SJCRH30 (cell line): ENCODE measurements around the gene FOXA2. TPM values are rescaled to one million over a fixed set of nuclear protein-coding genes. Genes with fewer than 3 reads are reported as not detected.
"Not testable (repeated sequence)": the region's sequence is repeated elsewhere in the genome, so short reads cannot be mapped to it uniquely, and the experiment has no call there.

Experiments used
- DNase-seq, 2 experiments: peaks; one replicate each; pipeline ENCODE4 v3.0.0-alpha.2; 2015 to 2020
- H3K27ac ChIP-seq: fragments of 250-450 bp; sonication (Bioruptor Pico); 2 replicates; pipeline ENCODE4 v1.5.1; 2020; ENCODE audit warnings: mild to moderate bottlenecking, moderate library complexity
- H3K27me3 ChIP-seq: fragments of 250-450 bp; sonication (Bioruptor Pico); 2 replicates; pipeline ENCODE4 v1.5.1; 2020; ENCODE audit warnings: mild to moderate bottlenecking, moderate library complexity
- H3K36me3 ChIP-seq: fragments of 250-450 bp; sonication (Bioruptor Pico); 2 replicates; pipeline ENCODE4 v1.5.1; 2020; ENCODE audit warnings: mild to moderate bottlenecking, moderate library complexity
- H3K4me1 ChIP-seq: fragments of 250-450 bp; sonication (Bioruptor Pico); 2 replicates; pipeline ENCODE4 v1.5.1; 2020; ENCODE audit warnings: mild to moderate bottlenecking, moderate library complexity
- H3K4me3 ChIP-seq: fragments of 250-450 bp; sonication (Bioruptor Pico); 2 replicates; pipeline ENCODE4 v1.5.1; 2020; ENCODE audit warnings: mild to moderate bottlenecking, moderate library complexity
- H3K9me3 ChIP-seq: fragments of 250-450 bp; sonication (Bioruptor Pico); replicated peaks from 2 replicates; pipeline ENCODE4 v1.5.1; 2020; ENCODE audit warnings: mild to moderate bottlenecking, moderate library complexity
- total RNA-seq: library from RNA; depleted of rRNA; stranded (reverse); fragments of >200 nt; shearing (Covaris generic); gene quantifications from 2 replicates; pipeline ENCODE4 v1.2.3, GENCODE V29; 2014

Gene FOXA2
- total RNA-seq, 1 experiment from 2014 or later = 2.7 TPM

- Histone ChIP-seq H3K27ac (no peak overlapping the region), H3K36me3 (no peaks in the 10 kb centered on the region), H3K9me3 (no peaks in the 10 kb centered on the region; the same call in 1 of the 2 replicates), H3K4me3 (no peak overlapping the region), H3K4me1 (peaks cover 6% of the 10 kb centered on the region), H3K27me3 (no peaks in the 10 kb centered on the region)
- DNase-seq = no peak
Measured at GRCh38 chr20:22566876-22567658, 17.3 kb downstream of the FOXA2 start.

- DNase-seq = no peak
- H3K4me1 ChIP-seq = peaks cover 31% of the 10 kb centered on the region
- H3K9me3 ChIP-seq = no peaks in the 10 kb centered on the region; the same call in 1 of the 2 replicates
- H3K27me3 ChIP-seq = no peaks in the 10 kb centered on the region
- H3K27ac ChIP-seq = no peak overlapping the region
- no peak overlapping the region for H3K4me3 ChIP-seq
- no peaks in the 10 kb centered on the region for H3K36me3 ChIP-seq
Measured at GRCh38 chr20:22563062-22563965, 21.1 kb downstream of the FOXA2 start.

- Histone ChIP-seq H3K9me3 (no peaks in the 10 kb centered on the region; the same call in 1 of the 2 replicates), H3K27ac (no peak overlapping the region; the same call in 1 of the 2 replicates), H3K27me3 (no peaks in the 10 kb centered on the region), H3K36me3 (no peaks in the 10 kb centered on the region), H3K4me1 (peaks cover 31% of the 10 kb centered on the region), H3K4me3 (no peak overlapping the region)
- no peak for DNase-seq
Measured at GRCh38 chr20:22562620-22563019, 21.8 kb downstream of the FOXA2 start.

- H3K27me3 ChIP-seq = no peaks in the 10 kb centered on the region
- H3K4me3 ChIP-seq = no peak overlapping the region
- H3K36me3 ChIP-seq = no peaks in the 10 kb centered on the region
- no peak overlapping the region; the same call in 1 of the 2 replicates for H3K27ac ChIP-seq
- H3K9me3 ChIP-seq = no peaks in the 10 kb centered on the region; the same call in 1 of the 2 replicates
- peaks cover 36% of the 10 kb centered on the region for H3K4me1 ChIP-seq
- DNase-seq = no peak
Measured at GRCh38 chr20:22561965-22562577, 22.3 kb downstream of the FOXA2 start.

DNA sequence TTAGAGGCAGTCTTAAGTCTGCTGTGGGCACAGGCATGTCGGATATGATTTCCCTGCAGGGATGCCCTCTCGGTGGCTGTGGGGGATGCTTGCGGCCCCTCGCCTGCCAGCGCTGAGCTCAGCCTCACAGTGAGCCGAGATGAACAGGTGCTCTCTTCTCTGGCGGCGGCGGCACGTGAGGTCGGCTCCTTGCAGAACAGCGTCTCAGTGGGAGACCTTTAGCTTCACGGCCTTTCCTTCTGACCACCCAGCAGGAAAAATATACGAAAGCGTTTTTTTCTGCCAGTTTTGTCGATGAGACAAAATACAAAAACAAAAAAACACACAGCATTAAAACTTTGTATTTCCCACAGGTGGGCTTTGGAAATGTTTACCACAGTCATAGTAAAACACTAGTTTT, 23.6 kb downstream of the FOXA2 start:
- H3K4me1 ChIP-seq = peaks cover 48% of the 10 kb centered on the region
- H3K36me3 ChIP-seq = no peaks in the 10 kb centered on the region
- peak overlapping the region; percentile 54; the same call in 1 of the 2 replicates for H3K27ac ChIP-seq
- DNase-seq = peak; percentile 89 to 90
- H3K27me3 ChIP-seq = no peaks in the 10 kb centered on the region
- H3K4me3 ChIP-seq = peak overlapping the region; percentile 33
- no peaks in the 10 kb centered on the region; the same call in 1 of the 2 replicates for H3K9me3 ChIP-seq

DNA sequence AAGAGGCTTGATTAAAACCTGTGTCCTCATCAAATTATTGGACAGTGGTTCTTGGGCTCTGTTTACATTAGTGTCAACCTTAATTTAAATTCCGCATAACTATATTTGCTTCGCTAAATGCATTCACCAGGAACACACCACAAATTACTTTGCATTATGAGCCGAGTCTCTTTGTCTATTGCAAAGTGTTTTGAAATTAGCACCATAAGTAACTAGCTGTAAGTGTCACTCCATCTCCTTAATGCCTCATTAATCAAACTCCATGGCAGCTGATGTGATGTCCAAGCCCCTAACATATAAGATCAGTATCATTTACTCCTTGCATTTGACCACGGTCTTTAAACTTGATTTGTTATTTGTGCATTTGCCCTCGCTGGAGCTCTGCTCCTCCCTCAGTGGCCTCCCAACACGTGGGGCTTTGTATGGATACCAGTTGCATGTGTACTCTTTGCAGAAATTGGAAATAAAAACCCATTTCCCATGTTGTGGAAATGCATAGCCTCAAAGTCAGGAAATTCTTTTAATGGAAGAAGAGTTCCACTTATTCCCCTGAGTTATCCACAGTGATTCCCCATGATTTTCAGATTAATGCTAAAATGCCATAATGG, 24.6 kb downstream of the FOXA2 start:
- Histone ChIP-seq H3K4me1 (peaks cover 55% of the 10 kb centered on the region), H3K27me3 (no peaks in the 10 kb centered on the region), H3K27ac (peak overlapping the region; percentile 54; the same call in 1 of the 2 replicates), H3K36me3 (no peaks in the 10 kb centered on the region), H3K4me3 (no peak overlapping the region; the same call in 1 of the 2 replicates), H3K9me3 (no peaks in the 10 kb centered on the region; the same call in 1 of the 2 replicates)
- DNase-seq = no peak

DNA sequence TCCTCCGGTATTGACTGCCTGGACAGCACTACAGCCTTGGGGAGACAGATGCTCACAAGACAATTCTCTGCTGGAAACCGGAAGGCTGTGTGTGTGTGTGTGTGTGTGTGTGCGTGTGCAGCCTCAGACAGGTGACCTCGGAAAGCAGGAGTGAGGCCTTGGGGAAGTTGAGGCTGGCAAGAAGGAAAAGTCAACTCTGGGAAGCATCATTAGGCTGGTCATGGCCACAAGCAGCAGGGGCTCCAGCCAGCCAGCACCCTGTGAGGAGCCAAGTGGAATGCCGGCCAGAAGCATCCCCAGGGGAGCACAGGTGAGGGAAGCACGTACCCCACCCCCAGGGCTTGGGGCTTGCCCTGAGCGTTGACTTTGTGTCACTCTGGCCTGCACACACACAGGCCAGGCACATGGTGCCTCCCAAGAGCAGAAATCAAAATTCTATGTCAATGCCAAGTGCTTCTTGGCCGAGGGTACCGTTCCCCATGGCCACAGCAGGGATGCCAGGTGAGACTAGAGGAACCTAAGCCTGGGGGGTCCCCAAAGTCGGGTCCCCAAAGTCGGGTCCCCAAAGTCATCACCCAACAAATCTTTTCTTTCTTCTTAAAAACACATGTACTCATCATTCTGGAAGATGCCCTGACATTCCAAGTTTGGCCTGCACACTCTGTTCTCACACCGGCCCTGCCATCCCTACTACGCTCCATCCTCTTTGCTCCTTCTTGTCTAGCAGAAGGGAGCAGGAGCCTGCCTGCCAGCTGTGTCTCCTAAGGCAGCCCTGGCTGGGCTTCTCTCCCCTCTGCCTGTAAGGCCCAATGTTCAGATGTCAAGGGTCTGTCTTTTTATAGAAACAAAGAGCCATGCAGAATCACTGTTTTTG, 26.7 kb downstream of the FOXA2 start:
- no peak overlapping the region; the same call in 1 of the 2 replicates for H3K27ac ChIP-seq
- peaks cover 55% of the 10 kb centered on the region for H3K4me1 ChIP-seq
- H3K9me3 ChIP-seq = no peaks in the 10 kb centered on the region; the same call in 1 of the 2 replicates
- H3K27me3 ChIP-seq = no peaks in the 10 kb centered on the region
- DNase-seq = no peak
- H3K4me3 ChIP-seq = no peak overlapping the region
- H3K36me3 ChIP-seq = no peaks in the 10 kb centered on the region

DNA sequence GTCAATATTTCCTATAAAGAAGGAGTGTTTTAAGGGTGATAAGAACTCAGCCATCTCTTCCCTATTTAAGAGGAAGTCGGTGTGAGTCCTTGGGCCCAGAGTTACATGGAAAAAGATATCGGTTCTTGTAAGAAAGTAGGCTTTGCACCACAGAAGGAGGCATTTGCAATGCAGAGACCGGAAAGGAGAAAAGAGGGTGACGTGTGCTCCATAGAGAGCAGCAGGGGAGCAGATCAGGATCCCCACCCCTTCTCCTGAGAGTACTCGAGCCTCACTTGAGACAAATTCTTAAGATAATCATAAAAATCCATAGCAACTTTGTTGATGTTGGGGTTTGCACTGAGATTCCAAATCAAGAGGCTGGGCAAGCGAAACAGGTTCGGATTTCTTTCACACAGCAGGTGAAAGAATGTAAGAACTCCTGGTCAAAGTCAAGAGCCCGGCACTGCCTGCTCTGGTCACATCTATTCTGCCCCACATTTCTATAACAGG, 27.8 kb downstream of the FOXA2 start:
- Histone ChIP-seq H3K27ac (peak overlapping the region; percentile 90), H3K9me3 (no peaks in the 10 kb centered on the region; the same call in 1 of the 2 replicates), H3K27me3 (no peaks in the 10 kb centered on the region), H3K4me3 (no peak overlapping the region), H3K4me1 (peaks cover 45% of the 10 kb centered on the region), H3K36me3 (no peaks in the 10 kb centered on the region)
- no peak for DNase-seq

DNA sequence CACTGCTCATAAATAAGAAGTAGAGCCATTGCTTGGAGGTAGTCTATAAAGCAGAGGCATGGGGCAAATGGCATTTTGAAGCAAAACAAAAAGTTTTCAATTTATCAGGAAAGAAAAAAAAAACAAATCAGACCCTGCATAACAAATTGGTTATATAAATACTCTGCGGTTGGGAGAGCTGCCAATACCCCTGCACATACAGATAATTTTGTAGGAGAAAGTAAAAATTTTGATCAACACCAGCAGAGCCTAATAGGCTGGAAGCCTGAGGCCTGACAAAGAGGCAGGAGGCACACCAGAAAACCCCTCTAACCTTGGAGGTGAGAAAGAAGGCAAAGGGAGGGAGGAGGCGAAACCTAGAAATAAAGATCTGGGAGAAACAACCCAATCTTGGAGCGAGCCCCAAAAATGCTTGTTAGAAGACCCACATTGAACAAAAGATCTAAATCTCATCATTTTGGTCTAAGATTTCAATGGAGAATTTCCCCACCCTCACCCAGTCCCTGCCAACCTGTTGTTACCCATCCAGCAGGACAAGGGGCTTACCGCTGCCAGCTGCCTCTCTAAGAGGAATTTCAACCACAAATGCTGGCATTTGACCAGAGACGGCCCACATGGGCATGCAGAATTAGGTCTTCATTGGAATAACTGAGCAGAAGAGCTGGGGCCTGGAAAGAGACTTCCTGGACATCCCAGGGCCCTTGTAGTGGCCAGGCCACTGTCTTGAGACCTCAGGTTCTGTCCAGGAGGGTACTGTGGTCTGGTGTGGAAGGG, 28.4 kb downstream of the FOXA2 start:
- peaks cover 38% of the 10 kb centered on the region for H3K4me1 ChIP-seq
- peak; percentile 91 for DNase-seq
- H3K27ac ChIP-seq = peak overlapping the region; percentile 90
- H3K4me3 ChIP-seq = no peak overlapping the region
- H3K27me3 ChIP-seq = no peaks in the 10 kb centered on the region
- no peaks in the 10 kb centered on the region; the same call in 1 of the 2 replicates for H3K9me3 ChIP-seq
- no peaks in the 10 kb centered on the region for H3K36me3 ChIP-seq

- Histone ChIP-seq H3K27me3 (no peaks in the 10 kb centered on the region), H3K9me3 (no peaks in the 10 kb centered on the region; the same call in 1 of the 2 replicates), H3K4me3 (no peak overlapping the region), H3K27ac (no peak overlapping the region), H3K36me3 (no peaks in the 10 kb centered on the region), H3K4me1 (peaks cover 24% of the 10 kb centered on the region)
- DNase-seq = no peak
Measured at GRCh38 chr20:22554391-22554790, 30.0 kb downstream of the FOXA2 start.

- not testable (repeated sequence) for H3K27ac ChIP-seq, H3K4me3 ChIP-seq, H3K36me3 ChIP-seq, H3K27me3 ChIP-seq, DNase-seq, H3K4me1 ChIP-seq, H3K9me3 ChIP-seq
Measured at GRCh38 chr20:22550514-22550913, 33.9 kb downstream of the FOXA2 start.

DNA sequence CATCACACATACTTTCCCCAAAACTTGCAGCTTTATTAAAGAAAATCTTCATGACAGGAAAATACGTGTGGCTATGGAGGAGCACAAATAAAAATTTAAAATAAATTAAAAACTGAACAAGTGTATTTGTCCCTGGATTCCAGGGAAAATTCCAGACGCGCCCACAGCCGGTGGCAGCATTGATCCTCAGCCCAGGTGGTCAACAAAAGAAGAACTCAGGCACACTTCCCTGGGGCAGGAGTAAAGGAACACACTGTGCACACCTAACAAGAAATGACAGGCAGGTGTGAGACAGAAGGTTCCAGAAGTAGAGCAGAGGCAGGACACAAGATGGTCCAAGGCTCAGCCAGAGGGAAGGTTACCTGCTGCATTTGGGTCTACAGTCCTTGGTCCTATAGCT, 36.3 kb downstream of the FOXA2 start:
- Histone ChIP-seq H3K4me1 (no peaks in the 10 kb centered on the region), H3K36me3 (no peaks in the 10 kb centered on the region), H3K27me3 (no peaks in the 10 kb centered on the region), H3K9me3 (peaks cover 5% of the 10 kb centered on the region; the same call in 1 of the 2 replicates), H3K27ac (no peak overlapping the region), H3K4me3 (no peak overlapping the region)
- DNase-seq = no peak

- DNase-seq = no peak
- Histone ChIP-seq H3K4me3 (no peak overlapping the region), H3K27ac (no peak overlapping the region), H3K27me3 (no peaks in the 10 kb centered on the region), H3K36me3 (no peaks in the 10 kb centered on the region), H3K4me1 (no peaks in the 10 kb centered on the region), H3K9me3 (peaks cover 5% of the 10 kb centered on the region; the same call in 1 of the 2 replicates)
Measured at GRCh38 chr20:22546344-22546743, 38.0 kb downstream of the FOXA2 start.
